ENCODE results near the gene RNF38.

- TF ChIP-seq CTCF (IDR thresholded peaks at IDR 0.05) (no peak), POLR2A (IDR thresholded peaks at IDR 0.05) (no peak), POLR2AphosphoS5 (IDR thresholded peaks at IDR 0.05) (no peak)
These were observed 24.4 kb upstream of the RNF38 start for GRCh38 chr9:36424289-36425055.
